ENCODE measurements around the gene TKT.

Gene TKT

DNA sequence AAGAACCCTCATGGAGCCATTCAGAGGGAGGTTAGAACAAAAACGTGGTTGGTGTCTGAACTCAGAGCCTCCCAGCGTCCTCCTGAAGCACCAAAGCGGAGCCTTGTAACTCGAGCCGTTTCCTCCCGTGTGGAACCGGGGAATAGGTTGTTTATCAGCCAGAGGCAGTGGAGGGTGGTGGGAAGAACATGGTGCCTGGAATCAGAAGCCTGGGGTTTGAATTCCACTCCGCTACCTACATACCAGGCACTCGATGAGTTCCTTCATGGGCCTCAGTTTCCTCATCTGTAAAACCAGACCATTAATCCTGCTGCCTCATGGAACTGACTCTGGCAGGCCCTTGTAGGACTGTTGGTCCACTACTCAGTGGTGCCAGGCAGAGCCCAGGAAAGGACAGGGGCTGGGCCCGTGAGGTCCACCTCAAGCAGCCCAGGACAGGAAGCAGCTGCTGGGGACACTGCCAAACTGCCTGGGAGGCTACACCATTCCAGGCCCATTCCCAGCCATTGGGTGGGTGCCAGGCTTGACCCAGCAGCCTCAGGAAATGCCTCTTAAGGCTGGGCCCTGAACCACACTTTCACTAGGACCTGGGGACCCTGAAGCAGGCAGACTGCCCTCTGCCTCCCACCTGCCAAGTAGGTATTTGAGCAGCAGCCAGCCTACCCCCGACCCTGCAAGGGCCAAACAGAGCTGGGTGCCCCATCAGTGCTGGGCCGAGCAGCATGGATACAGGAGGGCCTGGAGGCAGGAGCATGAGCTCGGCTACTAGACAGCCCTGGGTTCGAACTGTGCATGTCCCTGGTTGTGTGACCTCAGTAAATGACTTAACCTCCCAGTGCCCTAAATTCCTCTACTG is 61.4 kb downstream of the TKT start:
- DNase-seq: no peak

DNA sequence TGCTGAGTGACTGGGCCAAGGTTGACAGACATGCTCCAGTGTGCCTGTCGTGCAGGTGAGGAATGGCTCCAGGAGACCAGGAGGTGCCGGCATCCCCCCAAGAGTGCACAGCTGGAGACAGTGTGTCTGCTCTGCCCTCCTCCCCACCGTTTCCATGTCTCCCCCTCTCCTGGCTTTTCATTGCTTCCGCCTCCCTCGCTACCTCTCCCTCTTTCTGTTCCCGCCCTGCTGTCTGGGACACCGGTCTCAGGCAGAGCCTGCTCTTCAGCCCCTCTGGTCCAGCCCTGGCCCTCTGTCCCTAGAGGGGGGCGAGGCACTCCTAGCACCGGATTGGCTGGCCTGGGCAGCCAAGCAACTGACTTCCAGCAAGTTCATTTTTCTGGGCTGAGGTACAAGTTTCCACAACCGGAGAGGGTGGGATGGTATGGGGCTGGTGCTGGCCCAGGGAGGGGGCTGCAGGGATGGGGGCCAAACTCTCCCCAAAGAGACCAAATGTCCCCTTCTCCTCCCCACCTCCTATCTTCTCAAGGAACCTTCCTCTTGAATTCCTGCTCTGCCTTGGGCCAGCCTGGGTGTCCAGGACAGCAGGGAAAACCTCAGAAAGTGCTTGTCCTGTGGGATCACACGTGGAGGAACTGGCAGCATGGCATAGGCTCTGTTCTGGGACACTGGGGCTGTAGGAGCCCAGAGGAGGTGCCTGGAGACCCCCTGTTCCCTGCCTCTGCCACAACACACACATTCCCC is 62.2 kb downstream of the TKT start:
- no peak for DNase-seq

DNA sequence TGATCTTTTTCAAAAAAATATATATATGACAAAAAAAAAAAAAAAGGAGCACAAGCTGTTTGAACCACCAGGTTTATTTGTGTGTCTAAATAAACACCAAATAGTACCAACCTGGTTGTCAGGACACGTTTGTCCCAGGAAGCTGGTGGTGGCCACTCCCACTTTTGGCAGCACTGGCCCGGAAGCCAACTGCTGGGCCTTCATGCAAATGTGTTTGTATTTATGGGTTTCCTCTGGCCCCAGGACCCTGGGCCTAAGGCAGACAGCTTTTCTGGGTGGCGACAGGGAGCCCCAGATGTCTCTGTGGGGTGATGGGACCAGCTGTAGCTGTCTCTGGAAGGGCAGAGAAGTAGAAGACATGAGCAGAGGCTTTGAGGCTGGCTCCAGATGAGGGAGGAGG is 63.2 kb downstream of the TKT start:
- no peak for DNase-seq

DNA sequence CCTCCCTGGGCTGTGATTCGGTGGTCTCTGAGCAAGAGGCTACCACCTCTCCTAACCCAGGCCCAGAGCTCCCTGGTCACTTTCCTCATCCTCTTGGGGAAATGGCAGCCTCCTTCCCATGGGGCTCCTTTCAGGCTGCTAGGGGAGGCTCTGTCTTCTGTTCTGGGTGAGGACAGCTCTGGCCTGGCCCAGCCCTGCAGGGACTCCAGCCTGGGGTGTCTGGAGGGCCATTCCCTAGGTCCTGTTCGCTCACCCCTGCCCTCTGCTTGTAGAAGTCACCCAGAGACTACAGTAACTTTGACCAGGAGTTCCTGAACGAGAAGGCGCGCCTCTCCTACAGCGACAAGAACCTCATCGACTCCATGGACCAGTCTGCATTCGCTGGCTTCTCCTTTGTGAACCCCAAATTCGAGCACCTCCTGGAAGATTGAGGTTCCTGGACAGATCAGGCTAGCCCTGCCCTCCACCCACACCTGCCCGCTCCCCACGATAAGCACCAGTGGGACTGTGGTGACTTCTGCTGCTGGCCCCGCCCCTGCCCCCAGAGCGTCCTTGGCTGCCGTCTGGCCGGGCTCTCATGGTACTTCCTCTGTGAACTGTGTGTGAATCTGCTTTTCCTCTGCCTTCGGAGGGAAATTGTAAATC is 63.9 kb downstream of the TKT start:
- no peak for DNase-seq

GRCh38 chr3:53190659-53191058 is 65.2 kb downstream of the TKT start:
- no peak for DNase-seq

- no peak for DNase-seq
Observed at GRCh38 chr3:53189276-53189675, 66.5 kb downstream of the TKT start.

DNA sequence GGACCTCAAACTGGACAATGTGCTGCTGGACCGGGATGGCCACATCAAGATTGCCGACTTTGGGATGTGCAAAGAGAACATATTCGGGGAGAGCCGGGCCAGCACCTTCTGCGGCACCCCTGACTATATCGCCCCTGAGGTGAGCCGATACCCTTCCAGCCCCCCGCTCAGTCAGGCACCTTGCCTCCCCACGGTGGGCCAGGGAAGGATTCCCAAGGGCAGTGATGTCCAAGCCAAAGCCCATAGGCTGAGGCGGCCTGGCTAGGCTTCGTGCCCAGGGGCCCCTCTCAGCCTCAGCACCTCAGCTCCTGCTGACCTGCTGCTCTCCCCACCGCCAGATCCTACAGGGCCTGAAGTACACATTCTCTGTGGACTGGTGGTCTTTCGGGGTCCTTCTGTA is 67.1 kb downstream of the TKT start:
- no peak for DNase-seq

DNA sequence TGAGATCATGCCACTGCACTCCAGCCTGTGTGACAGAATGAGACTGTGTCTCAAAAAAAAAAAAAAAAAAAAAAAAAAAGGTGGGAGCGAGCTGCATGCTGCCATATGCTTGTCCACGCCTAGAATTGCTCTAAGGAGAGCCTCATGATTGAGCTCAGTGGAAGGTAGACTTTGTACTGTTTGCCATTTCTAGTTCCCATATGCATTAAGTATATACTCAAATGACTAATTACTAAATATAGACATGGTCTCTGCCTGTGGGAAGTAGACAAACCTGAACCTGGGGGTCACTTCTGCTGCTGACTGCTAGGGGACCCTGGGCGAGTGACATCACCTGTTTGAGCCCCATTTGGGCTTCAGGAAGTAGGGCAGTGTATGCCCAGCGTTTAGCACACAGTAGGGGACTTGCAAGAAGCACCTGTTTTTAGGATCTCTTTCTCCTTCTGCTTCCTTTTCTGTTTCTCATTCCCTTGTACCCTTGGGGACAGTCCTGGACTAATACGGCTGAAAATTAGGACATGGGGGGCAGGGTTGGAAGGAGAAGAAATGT is 67.6 kb downstream of the TKT start:
- no peak for DNase-seq

GRCh38 chr3:53187430-53187829 is 68.4 kb downstream of the TKT start:
- DNase-seq: no peak

DNA sequence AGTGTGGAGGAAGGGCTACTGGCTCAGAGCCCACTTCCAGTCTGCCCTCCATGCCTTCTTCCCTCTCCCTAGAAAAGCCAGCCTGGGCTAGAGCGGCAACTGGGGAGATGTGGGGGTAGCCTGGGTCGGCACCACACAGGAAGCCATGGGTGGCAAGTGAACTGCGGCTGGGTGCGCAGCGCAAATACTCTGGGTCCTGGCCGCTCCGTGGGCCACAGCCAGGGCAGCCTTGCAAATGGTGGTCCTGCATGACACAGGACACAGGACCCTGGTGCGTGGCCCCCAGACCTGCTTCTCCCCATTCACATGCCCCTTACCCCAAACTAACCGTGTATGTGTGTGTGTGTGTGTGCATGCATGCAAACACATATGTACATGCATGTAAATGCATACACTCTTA is 69.1 kb downstream of the TKT start:
- DNase-seq: no peak

- DNase-seq: no peak
Observed at GRCh38 chr3:53185761-53186465, 69.9 kb downstream of the TKT start.

- no peak for DNase-seq
Observed at GRCh38 chr3:53184701-53185100, 71.1 kb downstream of the TKT start.

DNA sequence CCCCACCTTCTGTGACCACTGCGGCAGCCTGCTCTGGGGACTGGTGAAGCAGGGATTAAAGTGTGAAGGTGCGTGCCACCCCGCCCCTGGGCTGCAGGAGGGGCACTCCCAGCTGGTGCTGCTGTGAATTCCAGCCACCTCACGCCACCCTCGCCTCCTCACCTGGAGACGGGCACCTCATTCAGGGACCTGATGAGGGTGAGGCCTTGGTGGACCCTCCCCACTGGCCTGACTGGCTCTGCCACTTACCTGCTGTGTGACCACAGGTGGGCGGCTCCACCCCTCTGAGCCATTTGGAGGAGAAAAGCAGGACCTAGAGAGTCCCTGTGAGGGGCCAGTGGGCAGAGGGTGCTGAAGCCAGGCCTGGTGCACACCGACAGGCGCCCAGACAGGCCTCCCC is 72.3 kb downstream of the TKT start:
- no peak for DNase-seq

- DNase-seq: no peak
Observed at GRCh38 chr3:53182764-53183355, 73.0 kb downstream of the TKT start.

GRCh38 chr3:53181528-53181927 is 74.3 kb downstream of the TKT start:
- no peak for DNase-seq

DNA sequence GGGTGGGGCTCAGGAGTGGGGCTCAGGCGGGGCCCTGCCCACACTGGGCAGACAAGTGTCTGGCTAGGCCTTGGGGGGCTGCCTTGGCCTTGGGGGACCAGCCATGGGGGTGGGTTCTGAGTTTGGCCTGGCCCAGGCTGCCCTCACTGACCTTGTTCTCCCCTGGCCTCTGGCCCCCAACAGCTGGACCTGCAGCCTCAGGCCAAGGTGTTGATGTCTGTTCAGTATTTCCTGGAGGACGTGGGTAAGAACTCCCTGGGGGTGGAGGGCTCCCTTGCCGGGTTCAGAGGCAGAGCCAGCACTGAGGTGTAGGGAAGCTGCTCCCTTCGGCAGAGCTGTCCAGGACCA is 74.8 kb downstream of the TKT start:
- no peak for DNase-seq

GRCh38 chr3:53180305-53181023 is 75.4 kb downstream of the TKT start:
- no peak for DNase-seq

DNA sequence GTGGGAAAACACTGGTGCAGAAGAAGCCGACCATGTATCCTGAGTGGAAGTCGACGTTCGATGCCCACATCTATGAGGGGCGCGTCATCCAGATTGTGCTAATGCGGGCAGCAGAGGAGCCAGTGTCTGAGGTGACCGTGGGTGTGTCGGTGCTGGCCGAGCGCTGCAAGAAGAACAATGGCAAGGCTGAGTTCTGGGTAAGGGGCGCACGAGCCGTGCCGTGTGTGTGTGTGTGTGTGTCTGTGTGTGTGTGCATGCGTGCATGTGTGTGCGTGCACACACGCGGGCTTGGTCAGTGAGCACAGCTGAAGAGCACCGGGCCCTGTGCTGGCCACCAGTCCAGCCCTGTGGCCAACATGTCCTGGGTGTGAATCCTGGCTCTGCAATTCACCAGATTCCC is 76.2 kb downstream of the TKT start:
- no peak for DNase-seq

GRCh38 chr3:53178246-53178645 is 77.6 kb downstream of the TKT start:
- no peak for DNase-seq

DNA sequence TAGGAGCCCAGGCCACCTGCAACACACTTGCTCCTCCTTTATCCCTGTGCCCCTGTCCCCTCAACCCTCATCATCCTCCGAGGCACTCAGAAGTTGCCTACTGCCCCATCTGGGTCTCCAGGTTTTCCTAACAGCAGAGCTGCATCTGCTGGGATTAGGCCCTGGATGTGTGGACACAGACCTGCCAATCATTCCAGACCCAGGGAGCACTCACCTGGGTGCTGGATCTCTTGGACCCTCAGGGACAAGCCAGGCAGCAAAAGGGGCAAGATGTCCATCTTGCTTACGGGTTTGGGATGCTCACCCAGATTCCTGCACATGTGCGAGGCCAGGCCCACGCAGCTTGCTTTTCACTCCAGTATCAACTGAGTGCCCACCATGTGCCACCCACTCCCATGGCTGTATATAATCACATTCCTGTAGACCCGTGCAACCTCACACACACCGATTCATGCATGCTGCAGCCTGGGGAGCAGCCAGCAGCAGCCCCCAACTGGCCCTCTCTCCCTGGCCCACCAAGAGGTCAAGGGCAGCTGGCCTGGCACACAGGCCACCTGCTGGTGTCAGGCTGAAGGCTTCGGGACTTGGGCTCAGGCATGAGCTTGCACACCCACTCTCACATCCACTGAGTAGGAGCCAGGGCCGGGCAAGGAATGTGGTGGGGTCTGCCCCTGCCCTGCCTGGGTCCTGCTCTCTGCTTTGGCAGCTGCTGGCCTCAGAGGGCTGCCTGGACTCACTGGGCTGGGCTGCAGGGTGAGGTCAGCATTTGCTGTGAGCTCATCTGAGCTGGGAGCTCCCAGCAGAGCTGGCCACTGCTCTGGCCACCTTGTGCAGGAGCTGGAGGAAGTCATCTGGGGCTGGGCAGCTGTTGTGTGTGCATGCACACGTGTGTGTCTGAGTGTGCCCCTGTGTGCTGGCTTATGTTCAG is 79.9 kb downstream of the TKT start:
- no peak for DNase-seq

Measured in cerebellar nuclear complex (tissue), 1 donor.